ENCODE data around the gene CENPF. TPM values are rescaled to one million over a fixed set of nuclear protein-coding genes. Genes with fewer than 3 reads are reported as not detected.
"Not testable (repeated sequence)": the region's sequence is repeated elsewhere in the genome, so short reads cannot be mapped to it uniquely, and the experiment has no call there.

Gene CENPF
- polyA plus RNA-seq, 2 donors: 7.0 to 15.9 TPM

DNA sequence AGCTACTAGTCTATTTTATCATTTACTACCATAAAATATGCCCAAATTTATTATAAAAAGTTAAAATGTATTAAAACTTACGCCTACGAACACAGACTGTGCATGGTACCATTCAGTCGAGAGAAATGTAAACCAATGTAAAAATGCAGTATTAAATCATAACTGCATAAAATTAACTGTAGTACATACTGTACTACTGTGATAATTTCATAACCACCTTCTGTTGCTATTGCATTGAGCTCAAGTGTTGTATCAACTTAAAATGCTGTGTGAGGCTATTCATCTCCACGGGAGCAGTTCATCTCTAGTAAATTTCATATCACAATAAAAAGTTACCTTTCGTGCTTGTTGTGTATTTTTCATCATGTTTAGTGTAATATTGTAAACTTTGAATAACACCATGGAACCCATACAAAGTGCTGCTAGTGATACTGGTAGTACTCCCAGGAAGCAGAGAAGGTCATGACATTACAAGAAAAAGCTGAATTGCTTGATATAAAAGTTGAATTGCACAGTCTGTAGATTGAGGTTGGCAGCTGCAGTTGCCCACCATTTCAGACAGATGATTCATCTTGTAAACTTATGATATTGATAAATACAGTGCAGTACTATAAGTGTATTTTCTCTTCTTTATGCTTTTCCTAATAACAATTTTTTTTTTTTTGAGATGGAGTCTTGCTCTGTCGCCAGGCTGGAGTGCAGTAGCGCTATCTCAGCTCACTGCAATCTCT lies 19.0 kb upstream of the CENPF start:
- 88 to 92% methylated on average over 7 of the region's 7 CpGs for WGBS, 2 donors
- Histone ChIP-seq H3K27ac (ENCODE audit: low read depth in 2 of 2, low read length in 1 of 2) (no peak overlapping the region), H3K4me1 (ENCODE audit: control insufficient read depth in 2 of 2, insufficient read depth in 2 of 2, low read length in 1 of 2) (peaks cover 0 to 2% of the 10 kb centered on the region in 2 donors)

DNA sequence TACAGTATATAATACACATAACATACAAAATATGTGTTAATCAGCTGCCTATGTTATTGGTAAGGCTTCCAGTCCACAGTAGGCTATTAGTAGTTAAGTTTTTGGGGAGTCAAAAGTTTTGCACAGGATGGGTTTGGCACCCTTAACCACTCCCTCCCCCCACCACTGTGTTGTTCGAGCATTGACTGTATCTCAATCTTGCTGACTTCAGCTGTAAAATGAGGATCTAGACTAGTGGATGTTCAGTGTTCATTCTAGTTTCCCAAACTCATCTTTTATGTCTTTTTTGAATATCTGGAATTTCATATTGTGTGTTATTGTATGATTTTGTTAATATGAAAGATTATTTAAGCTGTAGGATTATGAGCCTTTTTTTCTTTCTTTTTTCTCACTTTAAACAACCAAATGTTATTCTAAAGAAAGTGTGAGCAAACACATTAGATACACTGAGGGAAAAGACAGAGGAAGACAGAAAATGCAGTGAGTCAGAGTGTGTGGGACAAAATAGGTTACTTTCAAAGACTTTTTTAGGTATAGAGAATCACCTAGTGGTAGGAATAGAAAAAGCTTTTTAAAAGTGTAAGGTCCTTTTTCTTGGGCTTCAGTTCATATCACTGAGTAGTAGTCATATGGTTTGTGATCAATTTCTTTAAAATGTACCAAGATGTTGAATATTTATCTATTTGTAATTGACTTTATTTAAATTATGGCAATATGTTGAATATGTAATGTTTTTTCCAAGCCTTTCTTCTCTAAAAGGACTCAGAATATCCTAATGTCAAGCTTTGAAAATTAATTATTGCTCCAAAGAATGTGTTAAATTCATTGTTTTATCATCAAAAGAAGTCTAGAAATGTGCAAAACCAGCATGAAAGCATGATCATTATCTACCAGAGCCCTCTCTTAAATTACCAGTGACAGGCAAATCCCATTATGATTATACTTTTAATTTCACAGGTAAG lies 17.9 kb upstream of the CENPF start:
- Histone ChIP-seq H3K36me3 (ENCODE audit: control insufficient read depth in 2 of 2, insufficient read depth in 2 of 2, low read length in 1 of 2) (no peaks in the 10 kb centered on the region), H3K27ac (ENCODE audit: low read depth in 2 of 2, low read length in 1 of 2) (no peak overlapping the region), H3K27me3 (ENCODE audit: control insufficient read depth in 1 of 2, insufficient read depth in 2 of 2, low read length in 2 of 2) (no peaks in the 10 kb centered on the region), H3K9me3 (ENCODE audit: control insufficient read depth in 2 of 2, insufficient read depth in 1 of 2, low read depth in 1 of 2, low read length in 1 of 2) (no peaks in the 10 kb centered on the region), H3K4me1 (ENCODE audit: control insufficient read depth in 2 of 2, insufficient read depth in 2 of 2, low read length in 1 of 2) (peaks cover 0 to 2% of the 10 kb centered on the region in 2 donors), H3K4me3 (ENCODE audit: low read depth in 1 of 2, low read length in 2 of 2) (no peak overlapping the region)
- WGBS, 2 donors: 14 to 27% methylated on average over 1 of the region's 1 CpG

More for the DNA sequence above, 19.0 kb upstream of the CENPF start:
- Histone ChIP-seq H3K27me3 (ENCODE audit: control insufficient read depth in 1 of 2, insufficient read depth in 2 of 2, low read length in 2 of 2) (no peaks in the 10 kb centered on the region), H3K36me3 (ENCODE audit: control insufficient read depth in 2 of 2, insufficient read depth in 2 of 2, low read length in 1 of 2) (no peaks in the 10 kb centered on the region), H3K4me3 (ENCODE audit: low read depth in 1 of 2, low read length in 2 of 2) (no peak overlapping the region), H3K9me3 (ENCODE audit: control insufficient read depth in 2 of 2, insufficient read depth in 1 of 2, low read depth in 1 of 2, low read length in 1 of 2) (no peaks in the 10 kb centered on the region)

DNA sequence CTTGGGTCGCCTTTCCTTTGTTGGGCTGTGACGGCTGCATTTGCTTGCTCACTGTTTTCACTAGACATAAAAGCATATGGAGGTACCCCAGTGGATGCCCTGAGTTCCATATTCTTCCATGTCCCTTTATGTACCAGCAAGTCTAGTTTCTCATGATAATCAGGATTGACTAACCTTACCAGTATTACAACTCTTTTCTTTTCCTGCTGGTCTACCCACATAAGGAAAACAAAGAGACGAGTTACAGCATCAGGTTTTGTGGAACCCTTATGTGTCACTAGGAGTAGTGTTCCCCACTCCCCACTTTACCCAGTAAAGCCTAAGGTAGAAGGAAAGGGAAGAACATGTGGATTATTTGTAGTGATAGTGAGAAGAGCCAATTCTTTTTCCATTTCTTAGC lies 16.4 kb upstream of the CENPF start:
- H3K27ac ChIP-seq (ENCODE audit: low read depth in 2 of 2, low read length in 1 of 2): no peak overlapping the region
- H3K4me1 ChIP-seq (ENCODE audit: control insufficient read depth in 2 of 2, insufficient read depth in 2 of 2, low read length in 1 of 2): peaks cover 0 to 2% of the 10 kb centered on the region in 2 donors
- no peaks in the 10 kb centered on the region for H3K27me3 ChIP-seq (ENCODE audit: control insufficient read depth in 1 of 2, insufficient read depth in 2 of 2, low read length in 2 of 2)
- H3K9me3 ChIP-seq (ENCODE audit: control insufficient read depth in 2 of 2, insufficient read depth in 1 of 2, low read depth in 1 of 2, low read length in 1 of 2): no peaks in the 10 kb centered on the region
- WGBS, 2 donors: 81 to 91% methylated on average over 3 of the region's 3 CpGs
- H3K36me3 ChIP-seq (ENCODE audit: control insufficient read depth in 2 of 2, insufficient read depth in 2 of 2, low read length in 1 of 2): no peaks in the 10 kb centered on the region
- no peak overlapping the region for H3K4me3 ChIP-seq (ENCODE audit: low read depth in 1 of 2, low read length in 2 of 2)

DNA sequence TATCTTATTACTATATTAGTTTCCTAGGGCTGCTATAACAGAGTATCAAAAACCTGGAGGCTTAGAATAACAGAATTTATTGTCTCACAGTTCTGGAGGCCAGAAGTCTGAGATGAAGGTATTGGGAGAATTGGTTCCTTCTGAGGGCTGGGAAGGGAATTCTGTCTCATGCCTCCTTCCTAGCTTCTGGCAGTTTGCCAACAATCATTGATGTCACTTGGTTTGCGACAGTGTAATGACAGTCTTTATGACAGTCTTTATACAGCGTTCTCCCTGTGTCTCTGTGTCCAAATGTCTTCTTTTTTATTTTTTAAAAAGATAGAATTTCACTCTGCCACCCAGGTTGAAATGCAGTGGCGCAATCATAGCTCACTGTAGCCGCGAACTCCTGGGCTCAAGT lies 15.8 kb upstream of the CENPF start:
- WGBS, 2 donors: 90 to 91% methylated on average over 5 of the region's 5 CpGs
- Histone ChIP-seq H3K27ac (ENCODE audit: low read depth in 2 of 2, low read length in 1 of 2) (no peak overlapping the region), H3K9me3 (ENCODE audit: control insufficient read depth in 2 of 2, insufficient read depth in 1 of 2, low read depth in 1 of 2, low read length in 1 of 2) (no peaks in the 10 kb centered on the region), H3K4me1 (ENCODE audit: control insufficient read depth in 2 of 2, insufficient read depth in 2 of 2, low read length in 1 of 2) (no peaks in the 10 kb centered on the region), H3K27me3 (ENCODE audit: control insufficient read depth in 1 of 2, insufficient read depth in 2 of 2, low read length in 2 of 2) (no peaks in the 10 kb centered on the region), H3K4me3 (ENCODE audit: low read depth in 1 of 2, low read length in 2 of 2) (no peak overlapping the region), H3K36me3 (ENCODE audit: control insufficient read depth in 2 of 2, insufficient read depth in 2 of 2, low read length in 1 of 2) (no peaks in the 10 kb centered on the region)

DNA sequence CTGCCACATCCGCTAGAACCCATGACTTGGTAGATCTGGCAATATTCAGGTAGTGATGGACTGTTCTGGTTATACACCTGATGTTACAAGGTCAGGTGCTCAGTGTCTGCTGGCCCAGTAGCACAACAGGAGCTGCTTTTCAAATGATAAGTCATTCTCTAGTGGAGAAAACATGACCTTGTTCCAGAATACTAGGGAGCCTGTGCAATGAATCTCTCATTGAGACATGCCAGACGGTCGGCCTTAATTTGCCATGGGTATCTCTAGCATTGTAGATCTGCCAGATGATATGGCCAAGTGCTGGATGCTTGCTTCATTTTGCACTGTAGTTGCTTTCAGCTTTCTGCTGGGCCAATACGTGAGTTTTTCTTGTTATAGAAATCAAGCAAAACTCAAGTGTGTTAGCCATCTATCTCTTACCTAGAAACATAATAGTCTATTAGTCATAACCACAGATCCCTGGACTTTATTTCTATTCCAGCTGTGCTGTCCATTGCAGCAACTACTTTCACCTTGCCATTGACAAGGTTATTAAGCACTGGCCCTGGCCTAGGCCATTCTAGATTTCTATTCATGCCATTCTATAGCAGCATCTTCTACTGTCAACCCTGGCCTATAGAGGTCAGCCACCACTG lies 13.9 kb upstream of the CENPF start:
- Histone ChIP-seq H3K9me3 (ENCODE audit: control insufficient read depth in 2 of 2, insufficient read depth in 1 of 2, low read depth in 1 of 2, low read length in 1 of 2) (no peaks in the 10 kb centered on the region), H3K27ac (ENCODE audit: low read depth in 2 of 2, low read length in 1 of 2) (no peak overlapping the region), H3K4me3 (ENCODE audit: low read depth in 1 of 2, low read length in 2 of 2) (no peak overlapping the region), H3K36me3 (ENCODE audit: control insufficient read depth in 2 of 2, insufficient read depth in 2 of 2, low read length in 1 of 2) (no peaks in the 10 kb centered on the region), H3K27me3 (ENCODE audit: control insufficient read depth in 1 of 2, insufficient read depth in 2 of 2, low read length in 2 of 2) (no peaks in the 10 kb centered on the region), H3K4me1 (ENCODE audit: control insufficient read depth in 2 of 2, insufficient read depth in 2 of 2, low read length in 1 of 2) (no peaks in the 10 kb centered on the region)
- 90 to 92% methylated on average over 4 of the region's 4 CpGs for WGBS, 2 donors

DNA sequence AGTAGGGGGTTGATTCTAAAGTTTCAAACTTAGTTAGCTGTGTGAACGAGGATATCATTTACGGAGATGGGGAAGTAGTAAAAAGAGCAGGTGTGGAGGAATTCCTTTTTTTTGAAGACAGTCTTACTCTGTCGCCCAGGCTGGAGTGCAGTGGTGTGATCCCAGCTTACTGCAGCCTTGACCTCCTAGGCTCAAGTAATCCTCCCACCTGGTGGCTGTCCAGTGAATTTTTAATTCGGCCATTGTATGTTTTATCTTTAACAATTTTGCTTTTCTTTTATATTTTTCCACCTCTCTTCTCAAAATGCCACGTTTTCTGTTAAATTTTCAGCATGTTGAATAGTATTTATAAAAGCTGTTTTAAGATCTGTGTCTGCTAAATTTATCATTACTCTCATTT lies 12.3 kb upstream of the CENPF start:
- Histone ChIP-seq H3K27ac (ENCODE audit: low read depth in 2 of 2, low read length in 1 of 2) (no peak overlapping the region), H3K4me3 (ENCODE audit: low read depth in 1 of 2, low read length in 2 of 2) (no peak overlapping the region), H3K4me1 (ENCODE audit: control insufficient read depth in 2 of 2, insufficient read depth in 2 of 2, low read length in 1 of 2) (no peaks in the 10 kb centered on the region), H3K36me3 (ENCODE audit: control insufficient read depth in 2 of 2, insufficient read depth in 2 of 2, low read length in 1 of 2) (no peaks in the 10 kb centered on the region), H3K27me3 (ENCODE audit: control insufficient read depth in 1 of 2, insufficient read depth in 2 of 2, low read length in 2 of 2) (no peaks in the 10 kb centered on the region), H3K9me3 (ENCODE audit: control insufficient read depth in 2 of 2, insufficient read depth in 1 of 2, low read depth in 1 of 2, low read length in 1 of 2) (no peaks in the 10 kb centered on the region)
- WGBS, 2 donors: 84 to 89% methylated on average over 5 of the region's 5 CpGs

DNA sequence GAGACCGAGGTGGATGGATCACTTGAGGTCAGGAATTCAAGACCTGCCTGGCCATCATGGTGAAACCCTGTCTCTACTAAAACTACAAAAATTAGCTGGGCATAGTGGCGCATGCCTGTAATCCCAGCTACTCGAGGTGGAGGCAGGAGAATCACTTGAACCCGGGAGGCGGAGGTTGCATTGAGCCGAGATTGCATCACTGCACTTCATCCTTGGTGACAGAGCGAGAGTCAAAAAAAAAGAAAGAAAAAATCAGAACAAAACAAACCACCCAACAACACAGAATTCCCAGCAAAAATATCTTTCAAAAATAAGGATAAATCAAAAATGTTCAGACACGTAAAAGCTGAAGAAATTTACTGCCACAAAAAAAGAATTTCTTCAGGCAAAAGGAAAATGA lies 11.1 kb upstream of the CENPF start:
- H3K9me3 ChIP-seq (ENCODE audit: control insufficient read depth in 2 of 2, insufficient read depth in 1 of 2, low read depth in 1 of 2, low read length in 1 of 2); H3K4me1 ChIP-seq (ENCODE audit: control insufficient read depth in 2 of 2, insufficient read depth in 2 of 2, low read length in 1 of 2); H3K27ac ChIP-seq (ENCODE audit: low read depth in 2 of 2, low read length in 1 of 2); H3K4me3 ChIP-seq (ENCODE audit: low read depth in 1 of 2, low read length in 2 of 2); H3K27me3 ChIP-seq (ENCODE audit: control insufficient read depth in 1 of 2, insufficient read depth in 2 of 2, low read length in 2 of 2); H3K36me3 ChIP-seq (ENCODE audit: control insufficient read depth in 2 of 2, insufficient read depth in 2 of 2, low read length in 1 of 2): not testable (repeated sequence)
- 83 to 90% methylated on average over 8 of the region's 8 CpGs for WGBS, 2 donors

DNA sequence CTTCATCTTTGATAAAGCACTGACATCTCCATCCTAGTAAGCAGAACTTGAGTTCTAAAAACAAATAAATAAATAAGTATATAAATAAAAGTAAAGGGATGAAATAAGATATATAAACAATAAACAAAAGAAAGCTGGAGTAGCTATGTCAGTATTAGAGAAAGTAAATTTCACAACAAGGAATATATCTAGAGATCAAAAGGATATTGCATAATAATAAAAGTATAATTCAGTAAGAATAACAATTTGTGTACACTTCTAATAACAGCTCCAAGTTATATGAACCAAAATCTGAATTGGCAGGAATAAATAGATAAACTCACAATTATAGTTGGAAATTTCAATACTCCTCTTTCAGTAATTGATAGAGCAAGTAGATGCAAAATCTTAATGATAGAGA lies 9.8 kb upstream of the CENPF start:
- H3K27me3 ChIP-seq (ENCODE audit: control insufficient read depth in 1 of 2, insufficient read depth in 2 of 2, low read length in 2 of 2): no peaks in the 10 kb centered on the region
- H3K9me3 ChIP-seq (ENCODE audit: control insufficient read depth in 2 of 2, insufficient read depth in 1 of 2, low read depth in 1 of 2, low read length in 1 of 2): no peaks in the 10 kb centered on the region
- H3K4me3 ChIP-seq (ENCODE audit: low read depth in 1 of 2, low read length in 2 of 2): no peak overlapping the region
- H3K27ac ChIP-seq (ENCODE audit: low read depth in 2 of 2, low read length in 1 of 2): no peak overlapping the region
- no peaks in the 10 kb centered on the region for H3K36me3 ChIP-seq (ENCODE audit: control insufficient read depth in 2 of 2, insufficient read depth in 2 of 2, low read length in 1 of 2)
- no peaks in the 10 kb centered on the region for H3K4me1 ChIP-seq (ENCODE audit: control insufficient read depth in 2 of 2, insufficient read depth in 2 of 2, low read length in 1 of 2)

DNA sequence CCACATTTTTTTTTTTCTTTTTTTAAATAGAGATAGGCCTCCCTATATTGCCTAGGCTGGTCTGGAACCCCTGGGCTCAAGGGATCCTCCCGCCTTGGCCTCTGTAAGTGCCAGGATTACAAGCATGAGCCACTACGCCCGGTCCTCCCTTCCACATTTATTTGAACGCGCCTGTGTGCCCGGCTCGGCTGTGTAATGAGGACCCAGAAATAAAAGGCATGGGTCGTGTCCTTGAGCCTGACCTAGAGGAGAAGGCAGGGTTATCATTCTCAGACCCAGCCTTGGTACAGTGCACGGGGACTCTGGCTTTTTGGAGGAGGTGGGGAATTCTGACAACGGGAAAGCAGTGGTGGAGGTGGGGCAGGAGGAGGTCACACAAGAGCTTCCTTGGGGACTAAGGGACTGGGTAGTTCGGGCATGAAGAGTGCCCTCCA lies 841 bp downstream of the CENPF start:
- Histone ChIP-seq H3K36me3 (ENCODE audit: control insufficient read depth in 2 of 2, insufficient read depth in 2 of 2, low read length in 1 of 2) (no peaks in the 10 kb centered on the region), H3K27me3 (ENCODE audit: control insufficient read depth in 1 of 2, insufficient read depth in 2 of 2, low read length in 2 of 2) (no peaks in the 10 kb centered on the region), H3K4me3 (ENCODE audit: low read depth in 1 of 2, low read length in 2 of 2) (peak overlapping the region; percentile 71 to 85), H3K9me3 (ENCODE audit: control insufficient read depth in 2 of 2, insufficient read depth in 1 of 2, low read depth in 1 of 2, low read length in 1 of 2) (no peaks in the 10 kb centered on the region), H3K27ac (ENCODE audit: low read depth in 2 of 2, low read length in 1 of 2) (no peak overlapping the region), H3K4me1 (ENCODE audit: control insufficient read depth in 2 of 2, insufficient read depth in 2 of 2, low read length in 1 of 2) (no peaks in the 10 kb centered on the region)
- 0 to 2% methylated on average over 11 of the region's 11 CpGs for WGBS, 2 donors
